Neural progenitor cell (in vitro differentiated cells): ENCODE measurements around the gene TXN2. TPM values are rescaled to one million over a fixed set of nuclear protein-coding genes. Genes with fewer than 3 reads are reported as not detected.

Experiments used
- DNase-seq: peaks from one replicate; pipeline ENCODE4 v3.0.0-alpha.2; 2016; ENCODE audit warnings: low spot score
- H2AFZ ChIP-seq: fragments of 200-600 bp; sonication (generic); replicated peaks from 2 replicates; pipeline ENCODE4 v1.6.1; 2016; ENCODE audit warnings: antibody characterized with exemption
- H3F3A ChIP-seq: fragments of 200-600 bp; sonication (generic); 2 replicates; pipeline ENCODE4 v1.6.1; 2016; ENCODE audit warnings: antibody characterized with exemption, low read depth
- H3K27ac ChIP-seq: fragments of 200-600 bp; sonication (generic); 2 replicates; pipeline ENCODE4 v1.5.1; 2016; ENCODE audit warnings: mild to moderate bottlenecking
- H3K27me3 ChIP-seq: fragments of 200-600 bp; sonication (generic); 2 replicates; pipeline ENCODE4 v1.6.1; 2016; ENCODE audit warnings: mild to moderate bottlenecking, moderate library complexity
- H3K36me3 ChIP-seq: fragments of 200-600 bp; sonication (generic); 2 replicates; pipeline ENCODE4 v1.5.1; 2016
- H3K4me1 ChIP-seq: fragments of 200-600 bp; sonication (generic); 2 replicates; pipeline ENCODE4 v1.6.1; 2016; ENCODE audit warnings: mixed run types
- H3K4me2 ChIP-seq: fragments of 200-600 bp; sonication (generic); 2 replicates; pipeline ENCODE4 v1.6.1; 2016
- H3K4me3 ChIP-seq: fragments of 200-600 bp; sonication (generic); 2 replicates; pipeline ENCODE4 v1.5.1; 2016
- H3K79me2 ChIP-seq: fragments of 200-600 bp; sonication (generic); 2 replicates; pipeline ENCODE4 v1.6.1; 2016; ENCODE audit warnings: low read depth
- H3K9ac ChIP-seq: fragments of 200-600 bp; sonication (generic); 2 replicates; pipeline ENCODE4 v1.6.1; 2016
- H3K9me3 ChIP-seq: fragments of 200-600 bp; sonication (generic); 2 replicates; pipeline ENCODE4 v1.5.1; 2016; ENCODE audit warnings: low read depth
- H4K20me1 ChIP-seq: fragments of 200-600 bp; sonication (generic); 2 replicates; pipeline ENCODE4 v1.6.1; 2016; ENCODE audit warnings: low read depth
- H3K27ac Mint-ChIP-seq: 3 replicates; pipeline ENCODE4 v1.8.0; 2021; ENCODE audit warnings: mixed read lengths
- H3K27me3 Mint-ChIP-seq: 2 replicates; pipeline ENCODE4 v1.8.0; 2022; ENCODE audit warnings: low read depth, mild to moderate bottlenecking, inconsistent platforms, moderate library complexity, mixed read lengths; ENCODE audit not compliant: insufficient read depth
- H3K36me3 Mint-ChIP-seq: 3 replicates; pipeline ENCODE4 v1.8.0; 2021; ENCODE audit warnings: mixed read lengths
- H3K4me1 Mint-ChIP-seq: 3 replicates; pipeline ENCODE4 v1.8.0; 2021; ENCODE audit warnings: mixed read lengths
- H3K4me3 Mint-ChIP-seq: 3 replicates; pipeline ENCODE4 v1.8.0; 2021; ENCODE audit warnings: mild to moderate bottlenecking, moderate library complexity, mixed read lengths
- H3K9me3 Mint-ChIP-seq: 3 replicates; pipeline ENCODE4 v1.8.0; 2020; ENCODE audit warnings: mixed read lengths
- CTCF ChIP-seq: fragments of 200-600 bp; sonication (generic); IDR thresholded peaks from 2 replicates; pipeline ENCODE4 v1.5.1; 2017; ENCODE audit warnings: antibody characterized with exemption, mild to moderate bottlenecking
- EZH2 ChIP-seq: fragments of 200-600 bp; sonication (generic); IDR thresholded peaks from 2 replicates; pipeline ENCODE4 v1.6.1; 2017; ENCODE audit warnings: antibody characterized with exemption, mild to moderate bottlenecking, moderate library complexity
- EZH2phosphoT487 ChIP-seq: fragments of 200-600 bp; sonication (generic); IDR thresholded peaks from 2 replicates; pipeline ENCODE4 v1.6.1; 2017; ENCODE audit warnings: antibody characterized with exemption
- total RNA-seq: library from RNA; depleted of rRNA; stranded (reverse); fragments of >200 nt; gene quantifications from 2 replicates; pipeline ENCODE4 v1.2.3, GENCODE V29; 2015; ENCODE audit warnings: low replicate concordance

TXN2 gene
- total RNA-seq = 19.8 and 31.8 TPM in 2 replicates

DNA sequence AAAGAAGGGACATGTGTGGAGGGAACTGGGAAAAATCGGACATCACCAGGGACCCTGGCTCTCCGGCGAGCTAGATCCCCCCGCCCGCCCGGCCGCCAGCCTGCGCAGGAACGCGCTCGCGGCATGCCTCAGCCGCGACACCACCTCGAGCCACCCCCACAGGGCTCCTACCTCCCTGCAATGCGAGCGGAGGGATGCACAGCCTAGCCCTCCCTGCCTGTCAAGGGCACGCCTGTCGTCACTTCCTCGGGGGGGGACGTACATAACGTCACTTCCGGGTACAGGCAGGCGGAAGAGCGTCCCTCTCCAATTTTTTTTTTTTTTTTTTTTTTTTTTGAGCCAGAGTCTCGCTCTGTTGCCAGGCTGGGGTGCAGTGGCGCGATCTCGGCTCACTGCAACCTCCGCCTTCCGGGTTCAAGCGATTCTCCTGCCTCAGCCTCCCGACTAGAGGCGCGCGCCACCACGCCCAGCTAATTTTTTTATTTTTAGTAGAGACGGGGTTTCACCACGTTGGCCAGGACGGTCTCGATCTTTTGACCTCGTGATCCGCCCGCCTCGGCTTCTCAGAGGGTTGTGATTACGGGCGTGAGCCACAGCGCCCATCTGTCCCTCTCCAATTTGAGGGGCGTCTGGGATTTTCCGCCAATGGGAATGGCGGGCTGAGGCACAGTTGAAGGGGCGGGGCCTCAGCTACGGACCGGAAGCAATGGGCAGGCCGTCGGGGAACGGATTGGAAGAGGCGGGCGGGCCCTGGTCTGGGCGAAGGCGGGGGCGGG is at the start of gene TXN2:
Gene TXN2 (minus strand): TSS at position 248 of the 776 bp plus-strand sequence. CDS start 803 bp downstream, outside the sequence.
- Histone ChIP-seq H3K4me3 (peak within 1 kb of the TSS; percentile 64), H3K79me2 (peaks cover 5% of the 10 kb centered on the region), H3K36me3 (no peaks in the 10 kb centered on the region), H3K4me1 (peaks cover 6% of the 10 kb centered on the region), H3K9ac (peak within 1 kb of the TSS; percentile 65), H3F3A (peaks cover 23% of the 10 kb centered on the region), H4K20me1 (no peaks in the 10 kb centered on the region), H3K4me2 (peak within 1 kb of the TSS; percentile 86), H3K9me3 (no peaks in the 10 kb centered on the region), H3K27ac (peak within 1 kb of the TSS; percentile 94), H3K27me3 (peaks cover 23% of the 10 kb centered on the region), H2AFZ (peak within 1 kb of the TSS; percentile 84)
- H3K4me3 Mint-ChIP-seq = peak within 1 kb of the TSS; percentile 94
- peak within 1 kb of the TSS; percentile 99 for H3K27ac Mint-ChIP-seq
- H3K9me3 Mint-ChIP-seq = no peaks in the 10 kb centered on the region
- peaks cover 2% of the 10 kb centered on the region for H3K27me3 Mint-ChIP-seq
- DNase-seq = peak; percentile 97
- peaks cover 16% of the 10 kb centered on the region for H3K36me3 Mint-ChIP-seq
- TF ChIP-seq EZH2phosphoT487 (no peak), CTCF (no peak), EZH2 (peak; percentile 13)
- peaks cover 9% of the 10 kb centered on the region for H3K4me1 Mint-ChIP-seq

DNA sequence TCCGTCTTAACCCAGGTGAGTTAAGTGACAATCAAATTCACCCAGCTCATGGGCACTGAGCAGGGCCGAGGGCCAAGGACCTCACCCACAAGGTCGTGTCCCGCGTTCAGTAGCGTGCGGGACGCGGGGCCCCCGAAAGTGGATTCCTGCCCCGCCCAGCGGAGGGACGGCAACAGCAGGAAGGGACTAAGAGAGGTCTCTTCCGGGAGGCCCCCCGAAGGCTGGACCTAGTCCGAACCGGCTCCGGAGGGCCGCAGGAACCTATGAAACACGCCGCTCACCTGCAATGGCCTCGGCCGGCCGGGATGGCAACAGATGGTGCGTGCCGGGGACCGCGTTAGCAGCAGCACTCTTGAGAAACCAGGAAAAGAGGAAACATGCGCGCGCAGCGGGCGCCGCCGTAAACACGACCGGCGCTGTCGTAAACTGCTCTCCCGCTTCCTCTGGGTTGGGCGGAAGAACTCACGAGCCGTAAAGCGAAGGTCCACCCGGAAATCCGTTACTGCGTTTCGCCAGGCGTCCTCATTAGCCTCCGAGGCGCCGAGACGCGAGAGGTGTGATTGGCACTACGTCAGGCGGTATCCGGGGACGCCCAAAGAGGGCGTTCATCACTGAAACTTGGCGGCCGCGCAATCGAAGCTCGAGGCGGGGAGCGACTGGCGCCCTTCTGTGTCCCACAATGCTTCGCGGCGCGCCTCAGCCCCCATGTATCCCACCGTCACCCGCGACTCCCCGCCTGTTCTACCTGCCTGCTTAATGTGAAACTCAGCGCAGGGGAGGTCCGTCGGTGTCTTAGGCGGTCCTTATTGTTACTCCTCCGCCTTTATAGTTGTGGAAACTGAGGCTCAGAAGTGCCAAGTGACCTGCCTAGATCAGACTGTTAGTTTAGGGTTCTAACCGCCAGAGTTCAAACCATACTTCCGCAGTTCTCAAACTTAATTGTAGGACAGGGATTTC is 47.6 kb upstream of the TXN2 start, which contains the start of gene EIF3D:
Gene EIF3D (minus strand): TSS at position 372 of the 957 bp plus-strand sequence. CDS start 3,045 bp downstream, outside the sequence.
- Mint-ChIP-seq H3K9me3 (peaks cover 4% of the 10 kb centered on the region), H3K4me1 (peaks cover 6% of the 10 kb centered on the region), H3K27ac (peak within 1 kb of the TSS; percentile 98), H3K27me3 (peaks cover 3% of the 10 kb centered on the region), H3K36me3 (peaks cover 15% of the 10 kb centered on the region), H3K4me3 (peak within 1 kb of the TSS; percentile 96)
- Histone ChIP-seq H3K36me3 (peaks cover 5% of the 10 kb centered on the region), H3K27me3 (no peaks in the 10 kb centered on the region), H3K9me3 (no peaks in the 10 kb centered on the region), H3F3A (peaks cover 22% of the 10 kb centered on the region), H3K9ac (peak within 1 kb of the TSS; percentile 90), H2AFZ (peak within 1 kb of the TSS; percentile 95), H3K79me2 (peaks cover 38% of the 10 kb centered on the region), H3K27ac (peak within 1 kb of the TSS; percentile 97), H3K4me1 (peaks cover 10% of the 10 kb centered on the region), H3K4me2 (peak within 1 kb of the TSS; percentile 99), H3K4me3 (peak within 1 kb of the TSS; percentile 93), H4K20me1 (peaks cover 26% of the 10 kb centered on the region)
- no peak for TF ChIP-seq EZH2
- TF ChIP-seq CTCF = no peak
- no peak for TF ChIP-seq EZH2phosphoT487
- peak; percentile 99 for DNase-seq

DNA sequence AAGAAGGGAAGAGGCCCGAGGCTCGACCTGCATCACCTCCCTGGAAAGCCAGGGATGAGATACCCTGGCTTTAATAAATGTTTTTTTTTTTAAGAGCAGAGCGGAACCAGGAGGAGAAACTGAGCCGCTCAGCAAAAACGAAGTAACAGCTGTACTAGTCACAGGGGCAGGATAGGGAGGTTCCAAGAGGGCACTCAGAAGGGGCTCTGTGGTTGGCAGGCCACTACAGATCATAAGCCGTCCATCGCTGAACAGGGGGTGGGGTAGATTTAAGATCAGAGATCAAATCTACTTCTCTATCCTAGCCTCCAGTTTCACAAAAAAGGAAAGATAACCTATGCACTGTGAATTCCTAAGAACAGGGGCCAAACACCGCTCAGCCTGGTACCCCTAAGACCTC is 46.9 kb upstream of the TXN2 start:
- Mint-ChIP-seq H3K27ac (peak overlapping the region; percentile 98), H3K36me3 (peaks cover 21% of the 10 kb centered on the region), H3K27me3 (peaks cover 3% of the 10 kb centered on the region), H3K4me3 (peak overlapping the region; percentile 96), H3K9me3 (peaks cover 3% of the 10 kb centered on the region), H3K4me1 (peaks cover 6% of the 10 kb centered on the region)
- Histone ChIP-seq H3K4me1 (peaks cover 10% of the 10 kb centered on the region), H3K79me2 (peaks cover 38% of the 10 kb centered on the region), H3K9me3 (no peaks in the 10 kb centered on the region), H4K20me1 (peaks cover 26% of the 10 kb centered on the region), H3K27ac (peak overlapping the region; percentile 97), H3K4me3 (peak overlapping the region; percentile 93), H2AFZ (peak overlapping the region; percentile 95), H3F3A (peaks cover 22% of the 10 kb centered on the region), H3K27me3 (no peaks in the 10 kb centered on the region), H3K36me3 (peaks cover 5% of the 10 kb centered on the region), H3K4me2 (peak overlapping the region; percentile 99), H3K9ac (peak overlapping the region; percentile 90)
- no peak for TF ChIP-seq CTCF
- TF ChIP-seq EZH2phosphoT487 = no peak
- TF ChIP-seq EZH2 = no peak
- no peak for DNase-seq
